ENCODE measurements around the gene GOLGA5.
"Not testable (repeated sequence)": the region's sequence is repeated elsewhere in the genome, so short reads cannot be mapped to it uniquely, and the experiment has no call there.

The GOLGA5 gene

DNA sequence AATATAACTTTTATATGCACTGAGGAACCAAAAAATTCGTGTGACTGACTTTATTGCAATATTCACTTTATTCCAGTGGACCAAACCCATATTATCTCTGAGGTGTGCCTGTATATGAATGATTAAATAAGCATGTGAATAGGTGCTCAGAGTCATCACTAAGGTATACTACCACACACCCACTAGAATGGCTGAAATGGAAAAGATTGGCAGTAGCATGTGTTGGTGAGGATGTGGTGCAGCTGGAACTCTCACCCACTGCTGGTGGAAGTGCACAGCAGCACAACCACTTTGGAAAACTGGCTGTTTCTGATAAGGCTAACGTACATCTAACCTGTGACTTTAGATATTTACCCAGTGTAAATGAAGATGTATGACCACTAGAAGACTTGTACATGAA is 36.8 kb downstream of the GOLGA5 start:
- no peak for FAIRE-seq

DNA sequence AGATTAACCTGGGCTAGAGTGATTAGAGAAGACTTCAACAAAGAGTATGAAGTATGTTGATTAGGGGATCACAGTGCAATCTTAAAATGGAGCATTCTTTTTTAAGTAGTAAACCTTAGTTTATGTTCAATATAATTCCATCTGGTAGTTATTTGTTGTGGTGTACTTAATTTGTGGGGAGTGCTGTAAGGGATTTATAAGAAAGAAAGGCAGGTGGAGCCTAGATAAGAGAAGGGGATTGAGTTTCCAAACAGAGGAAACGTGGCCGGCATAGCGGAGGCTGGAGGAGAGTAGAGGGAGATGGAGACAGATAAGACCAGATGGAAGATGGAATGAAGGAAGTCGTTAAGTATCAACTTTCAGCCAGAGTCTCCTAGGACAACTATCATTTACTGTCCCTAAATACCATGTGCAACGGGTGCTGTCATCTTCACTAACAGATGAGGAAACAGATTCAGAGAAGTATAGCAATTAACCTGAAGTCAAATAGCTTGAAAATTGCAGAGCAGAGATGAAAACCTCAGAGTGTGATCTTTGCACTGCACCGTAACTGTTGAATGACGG is 38.1 kb downstream of the GOLGA5 start:
- FAIRE-seq: no peak

DNA sequence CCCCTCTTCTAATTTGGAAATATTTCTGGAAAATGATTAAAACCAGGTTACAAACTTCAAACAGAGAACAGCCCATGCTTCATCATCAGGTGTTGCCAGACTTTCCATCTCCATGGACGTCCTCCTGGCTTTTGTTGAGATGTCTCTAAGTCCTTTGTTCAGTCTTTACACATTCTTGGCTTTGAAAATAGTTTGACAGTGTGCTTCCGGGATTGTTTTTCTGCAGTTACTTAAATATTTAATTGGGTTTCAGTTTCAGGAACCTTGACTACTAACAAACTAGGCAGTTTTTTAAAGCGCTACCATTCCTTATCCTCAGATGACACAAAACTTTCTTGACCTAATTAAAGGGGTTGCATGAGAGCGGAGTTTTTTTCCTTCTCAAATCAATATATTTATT is 47.8 kb downstream of the GOLGA5 start:
- FAIRE-seq: no peak

DNA sequence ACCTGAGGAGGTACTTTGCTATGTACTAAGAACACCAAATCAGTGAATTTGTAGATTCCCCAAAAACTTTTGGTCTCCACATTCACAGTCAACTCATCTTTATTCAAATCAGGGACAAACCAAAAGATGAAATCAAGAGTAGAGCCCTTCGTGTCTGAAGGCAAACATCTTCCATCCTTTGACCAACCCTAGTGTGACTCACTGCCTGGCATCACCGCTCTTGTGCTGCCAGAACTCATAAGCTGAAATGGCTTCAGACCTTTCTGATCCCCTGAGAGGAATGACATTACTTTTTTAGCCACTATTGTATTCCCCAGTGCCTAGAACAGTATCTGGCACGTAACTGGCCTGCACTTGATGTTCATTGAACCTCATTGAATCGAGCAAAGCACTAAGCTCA is 50.1 kb downstream of the GOLGA5 start:
- FAIRE-seq: no peak

DNA sequence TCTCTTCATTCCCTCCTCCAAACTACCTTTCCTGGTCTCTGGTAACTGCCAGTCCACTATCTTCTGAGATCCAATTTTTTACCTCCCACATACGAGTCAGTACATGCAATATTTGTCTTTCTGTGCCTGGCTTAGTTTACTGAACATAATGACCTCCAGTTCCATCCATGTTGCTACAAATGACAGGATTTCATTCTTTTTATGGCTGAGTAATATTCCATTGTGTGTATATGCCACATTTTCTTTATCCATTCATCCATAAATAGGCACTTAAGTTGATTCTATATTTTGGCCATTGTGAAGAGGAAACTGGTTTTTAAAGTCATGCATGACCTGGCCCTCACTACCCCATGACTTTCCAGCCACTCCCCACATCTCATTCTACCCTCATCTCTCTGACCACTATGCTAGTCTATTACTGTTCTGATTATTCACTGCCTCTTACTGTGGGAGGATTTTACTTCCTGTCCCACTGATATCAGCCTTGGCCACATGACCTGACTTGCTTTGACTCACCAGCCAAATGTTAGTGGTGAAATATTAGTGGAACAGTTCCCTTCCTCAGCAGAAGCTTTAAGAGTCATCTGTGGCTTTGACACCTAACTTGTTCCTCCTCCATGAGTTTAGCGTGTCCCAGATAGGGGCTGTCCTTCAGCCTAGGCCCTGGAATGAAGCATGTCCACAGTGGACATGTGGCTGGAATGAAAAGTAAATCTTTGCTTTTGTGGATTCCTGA is 52.2 kb downstream of the GOLGA5 start:
- no peak for FAIRE-seq

DNA sequence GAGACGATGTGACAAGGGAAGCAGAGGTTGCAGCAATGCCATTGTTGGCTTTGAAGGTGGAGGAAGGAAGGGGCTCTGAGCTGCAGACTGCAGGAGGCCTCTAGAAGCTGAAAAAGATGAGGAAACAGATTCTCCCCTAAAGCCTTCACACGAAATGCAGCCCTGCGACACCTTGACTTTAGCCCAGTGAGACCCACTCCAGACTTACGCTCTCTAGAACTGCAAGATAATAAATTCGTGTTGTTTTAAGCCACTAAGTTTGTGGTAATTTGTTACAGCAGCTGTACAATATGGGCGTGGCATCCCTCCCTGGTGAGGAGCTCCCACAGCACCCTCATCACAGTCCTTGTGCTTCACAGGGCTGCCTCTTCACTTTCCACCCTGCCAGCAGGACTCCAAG is 53.2 kb downstream of the GOLGA5 start:
- FAIRE-seq: no peak

DNA sequence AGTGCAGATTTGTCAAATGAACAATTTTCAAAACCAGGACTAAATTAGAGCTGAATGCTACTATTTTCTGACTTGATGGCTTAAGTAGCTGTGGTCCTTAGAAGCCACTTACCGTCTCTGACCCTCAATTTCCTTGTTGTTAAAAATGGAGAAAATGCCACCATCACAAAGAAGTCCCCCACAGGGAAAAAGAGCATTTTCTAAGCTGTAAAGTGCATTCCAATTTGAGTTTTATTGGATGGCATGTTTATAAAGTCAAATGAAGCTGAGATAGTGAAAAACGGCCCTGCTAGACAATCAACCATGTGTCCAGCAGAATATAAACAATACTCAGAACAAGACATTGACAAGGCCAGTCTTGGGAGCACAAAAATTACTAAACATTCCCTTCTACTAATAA is 53.6 kb downstream of the GOLGA5 start:
- no peak for FAIRE-seq

DNA sequence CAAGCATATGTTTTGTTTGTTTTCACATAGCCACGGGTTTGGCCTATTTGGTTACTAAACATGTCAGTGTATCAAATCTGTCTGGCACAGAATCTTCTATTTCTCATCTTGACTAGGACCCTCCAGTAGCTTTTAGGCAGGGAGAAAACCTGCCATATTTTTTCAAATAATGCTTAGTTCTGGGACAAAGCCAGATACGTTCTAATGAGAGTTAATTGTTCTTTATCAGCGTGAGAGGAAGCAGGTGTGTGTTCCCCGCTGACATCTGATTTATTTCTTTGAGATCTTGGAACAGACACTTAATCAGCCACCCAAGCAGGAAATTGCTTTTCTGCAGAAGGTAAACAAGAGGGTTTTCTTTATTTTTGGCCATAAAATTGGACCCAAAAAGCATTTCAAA is 54.8 kb downstream of the GOLGA5 start:
- no peak for FAIRE-seq

DNA sequence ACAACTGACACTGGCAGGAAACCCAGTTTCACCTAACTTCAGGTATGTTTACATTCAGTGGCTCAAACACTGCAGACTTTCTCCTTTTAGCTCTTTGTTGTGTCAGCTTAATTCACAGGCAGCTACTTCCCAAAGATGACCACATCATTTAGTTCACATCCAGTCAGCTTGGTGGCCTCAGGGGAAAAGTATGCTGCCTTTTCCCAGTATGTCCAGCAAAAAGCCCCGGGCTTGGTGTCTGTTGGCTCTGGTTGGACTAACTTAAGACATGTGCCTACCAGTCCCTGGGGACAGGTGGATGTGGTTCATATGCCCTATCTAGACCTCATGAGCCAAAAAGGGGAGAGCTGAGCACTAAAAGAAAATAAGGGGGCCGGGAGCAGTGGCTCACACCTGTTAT is 56.4 kb downstream of the GOLGA5 start:
- no peak for FAIRE-seq

DNA sequence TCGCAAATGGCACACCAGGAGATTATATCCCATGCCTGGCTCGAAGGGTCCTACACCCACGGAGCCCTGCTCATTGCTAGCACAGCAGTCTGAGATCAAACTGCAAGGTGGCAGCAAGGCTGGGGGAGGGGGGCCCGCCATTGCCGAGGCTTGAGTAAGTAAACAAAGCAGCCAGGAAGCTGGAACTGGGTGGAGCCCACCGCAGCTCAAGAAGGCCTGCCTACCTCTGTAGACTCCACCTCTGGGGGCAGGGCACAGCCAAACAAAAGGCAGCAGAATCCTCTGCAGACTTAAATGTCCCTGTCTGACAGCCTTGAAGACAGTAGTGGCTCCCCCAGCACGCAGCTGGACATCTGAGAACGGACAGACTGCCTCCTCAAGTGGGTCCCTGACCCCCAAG is 59.0 kb downstream of the GOLGA5 start:
- not testable (repeated sequence) for FAIRE-seq

DNA sequence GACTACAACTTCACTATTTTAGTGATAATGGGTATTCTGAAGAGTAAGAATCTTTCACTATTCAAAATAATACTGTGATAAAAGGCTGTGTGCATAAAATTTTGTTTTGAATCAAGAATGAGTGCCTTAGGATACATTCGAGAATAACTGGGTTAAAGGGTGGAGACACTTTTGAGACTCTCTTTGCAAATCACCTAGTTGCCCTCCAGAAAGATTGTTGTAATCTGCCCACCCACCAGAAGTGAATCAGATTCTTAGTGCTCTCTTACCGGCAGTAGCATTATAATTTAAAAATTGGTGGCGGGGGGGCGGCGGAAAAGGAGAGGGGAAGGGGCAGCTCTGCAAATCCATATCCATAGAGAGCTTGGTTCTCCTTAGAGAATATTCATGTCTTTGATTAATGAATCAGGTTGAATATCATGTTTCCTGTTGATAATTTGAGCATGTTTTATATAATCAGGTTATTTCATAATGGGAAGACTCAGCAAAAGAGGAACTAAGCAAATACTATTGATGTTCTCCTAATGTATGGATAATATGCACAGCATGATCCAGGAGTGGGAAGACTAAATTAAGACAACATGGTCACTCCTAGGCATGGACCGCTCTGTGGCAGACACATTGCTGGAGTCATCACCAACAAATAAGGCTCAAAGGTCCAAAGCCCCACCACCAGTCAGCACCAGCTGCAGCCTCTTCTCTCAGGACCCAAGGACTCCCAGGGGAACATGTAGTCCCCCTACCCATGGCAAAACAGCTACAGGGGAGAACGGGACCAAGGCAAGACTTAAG is 66.1 kb downstream of the GOLGA5 start:
- FAIRE-seq: no peak

DNA sequence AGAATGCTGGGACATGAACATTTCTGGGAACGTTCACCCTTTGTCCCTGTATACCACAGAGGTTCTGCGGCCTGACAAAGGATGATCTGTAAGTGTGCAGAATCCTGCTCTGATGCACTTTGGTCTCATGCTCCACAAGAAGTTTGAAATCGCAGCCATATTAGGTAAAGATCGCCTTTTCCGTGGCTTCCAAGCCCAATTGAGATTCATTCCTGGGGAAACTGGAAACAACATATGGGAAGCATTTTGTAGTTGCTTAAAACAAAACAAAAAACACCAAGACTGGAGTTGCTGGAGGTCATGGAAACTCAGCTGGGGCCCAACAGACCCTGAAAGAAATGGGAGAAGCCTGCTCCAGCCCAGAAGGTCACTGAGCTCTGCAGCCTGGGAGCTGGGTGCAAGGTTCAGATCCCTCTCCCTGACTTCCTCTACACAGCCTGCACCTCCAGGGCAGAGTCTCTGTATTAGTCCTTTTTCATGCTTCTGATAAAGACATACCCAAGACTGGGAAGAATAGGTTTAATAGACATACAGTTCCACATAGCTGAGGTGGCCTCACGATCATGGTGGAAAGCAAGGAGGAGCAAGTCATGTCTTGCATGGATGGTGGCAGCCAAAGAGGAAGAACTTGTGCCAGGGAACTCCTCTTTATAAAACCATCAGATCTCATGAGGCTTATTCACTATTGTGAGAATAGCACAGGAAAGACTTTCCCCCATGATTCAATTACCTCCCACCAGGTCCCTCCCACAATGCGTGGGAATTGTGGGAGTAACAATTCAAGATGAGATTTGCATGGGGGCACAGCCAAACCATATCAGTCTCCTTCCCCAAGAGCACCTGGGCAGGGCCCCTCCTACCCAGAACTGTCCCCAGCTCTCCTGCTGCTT is 68.0 kb downstream of the GOLGA5 start:
- FAIRE-seq: no peak

DNA sequence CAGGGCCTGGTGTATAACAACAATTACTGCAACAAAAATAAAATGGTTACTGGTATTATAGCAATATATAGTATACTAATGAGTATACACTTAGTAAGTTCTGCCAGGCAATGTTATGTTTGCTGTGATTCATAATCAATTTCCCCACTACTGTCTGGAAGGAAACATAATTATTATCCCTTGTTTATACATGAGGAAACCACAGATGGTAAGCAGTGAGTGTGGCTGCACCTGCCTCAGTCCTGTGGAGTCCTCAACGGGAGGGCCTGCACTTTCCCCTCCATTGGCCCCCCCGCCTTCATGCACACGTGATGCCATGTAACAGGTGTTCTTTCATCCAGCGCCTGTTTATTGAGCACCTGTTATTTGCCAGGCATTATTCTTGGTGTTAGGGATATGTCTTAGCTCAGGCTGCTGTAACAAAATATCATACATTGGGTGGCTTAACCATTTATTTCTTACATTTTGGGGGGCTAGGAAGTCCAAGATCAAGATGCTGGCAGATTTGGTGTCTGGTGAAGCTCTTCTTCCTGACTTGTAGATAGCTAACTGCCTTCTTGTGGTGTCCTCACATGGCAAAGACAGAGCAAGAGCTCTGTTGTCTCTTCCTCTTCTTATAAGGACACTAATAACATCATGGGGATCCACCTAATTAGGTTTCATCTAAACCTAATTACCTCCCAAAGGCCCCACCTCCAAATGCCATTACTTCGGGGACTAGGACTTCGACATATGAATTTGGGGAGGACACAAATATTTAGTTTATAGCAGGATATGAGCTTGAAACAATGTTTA is 69.4 kb downstream of the GOLGA5 start:
- no peak for FAIRE-seq

DNA sequence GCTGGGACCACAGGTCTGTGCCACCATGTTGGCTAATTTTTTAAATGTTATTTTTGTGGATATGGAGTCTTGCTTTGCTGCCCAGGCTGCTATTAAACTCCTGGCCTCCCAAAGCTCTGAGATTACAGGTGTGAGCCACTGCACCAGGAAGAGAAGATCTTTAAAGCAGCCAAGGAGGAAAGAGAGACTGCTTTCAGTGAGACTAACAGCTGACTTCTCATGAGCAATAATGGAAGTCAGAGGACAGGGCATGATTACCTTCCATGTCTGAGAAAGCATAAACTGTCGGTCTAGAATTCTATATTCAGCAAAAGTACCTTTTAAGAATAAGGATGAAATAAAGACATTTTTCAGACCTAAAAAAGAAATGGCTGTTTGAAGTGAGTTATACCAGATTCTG is 71.6 kb downstream of the GOLGA5 start:
- FAIRE-seq: no peak

DNA sequence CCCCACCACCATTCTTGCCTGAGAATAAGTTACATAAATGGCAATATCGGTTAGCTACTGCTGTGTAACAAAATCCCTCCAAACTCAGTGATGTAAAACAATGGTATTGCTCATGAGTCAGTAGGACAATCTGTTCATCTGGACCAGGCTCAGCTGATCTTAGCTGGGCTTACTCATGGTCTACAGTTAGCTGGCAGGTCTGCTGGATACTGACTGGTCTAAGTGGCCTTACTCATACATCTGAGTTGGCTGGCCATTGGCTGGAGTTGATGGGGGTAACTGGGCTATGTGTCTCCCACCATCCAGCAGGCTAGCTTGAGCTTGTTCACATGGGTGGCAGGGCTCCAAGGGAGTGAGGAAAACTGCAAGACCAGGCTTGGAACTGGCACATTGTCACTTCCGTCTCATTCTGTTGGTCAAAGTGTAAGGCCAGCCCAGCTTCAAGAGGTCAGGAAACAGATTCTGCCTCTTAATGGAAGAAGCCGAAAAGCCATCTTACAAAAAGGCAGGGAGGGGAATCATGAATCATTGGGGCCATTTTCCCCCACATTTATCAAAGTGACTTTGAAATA is 72.2 kb downstream of the GOLGA5 start:
- FAIRE-seq: no peak

DNA sequence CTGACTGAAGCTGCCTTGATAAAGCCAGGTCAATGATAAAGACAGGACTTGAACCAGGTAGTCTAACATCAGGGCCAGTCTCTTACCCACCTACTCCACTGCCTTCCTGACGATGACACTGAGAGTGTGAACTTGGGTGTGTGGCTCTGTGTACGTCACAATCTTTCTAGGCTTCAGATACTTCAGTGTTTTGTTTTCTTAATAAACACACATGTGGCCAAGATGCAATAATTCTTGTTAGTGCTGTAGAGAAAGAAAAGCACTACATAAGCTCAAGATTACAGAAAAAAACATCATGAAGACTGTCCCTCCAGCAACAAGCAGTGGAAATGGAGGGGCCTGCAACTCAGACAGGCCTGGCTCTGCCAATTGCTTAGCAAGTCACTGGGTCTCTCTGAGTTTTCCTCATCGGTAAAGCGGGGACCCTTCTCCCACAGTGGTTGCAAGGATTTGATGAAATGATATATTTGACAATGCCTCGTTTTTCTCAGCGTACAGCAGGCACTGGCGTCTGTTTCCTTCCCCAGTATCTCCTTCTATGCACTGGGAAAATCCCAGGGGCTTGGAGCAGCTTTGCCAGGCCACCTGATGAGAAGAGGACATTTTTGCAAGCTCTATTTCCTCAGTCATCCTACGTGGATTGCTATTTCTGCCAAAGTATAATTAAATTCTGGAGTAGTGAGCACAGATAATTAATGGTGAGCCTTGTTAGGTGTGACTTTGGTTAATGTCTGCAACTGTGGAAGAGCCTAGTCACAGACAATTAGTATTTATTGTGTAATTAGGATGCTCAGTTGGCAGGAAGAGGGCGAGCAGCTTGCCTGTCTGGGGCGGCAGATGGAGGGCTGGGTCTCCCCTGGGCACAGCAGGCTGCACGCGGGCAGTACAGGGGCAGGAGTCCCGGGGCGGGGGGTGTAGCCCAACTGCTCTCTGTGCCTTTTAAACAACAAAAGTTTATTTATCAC is 73.1 kb downstream of the GOLGA5 start:
- FAIRE-seq: no peak

DNA sequence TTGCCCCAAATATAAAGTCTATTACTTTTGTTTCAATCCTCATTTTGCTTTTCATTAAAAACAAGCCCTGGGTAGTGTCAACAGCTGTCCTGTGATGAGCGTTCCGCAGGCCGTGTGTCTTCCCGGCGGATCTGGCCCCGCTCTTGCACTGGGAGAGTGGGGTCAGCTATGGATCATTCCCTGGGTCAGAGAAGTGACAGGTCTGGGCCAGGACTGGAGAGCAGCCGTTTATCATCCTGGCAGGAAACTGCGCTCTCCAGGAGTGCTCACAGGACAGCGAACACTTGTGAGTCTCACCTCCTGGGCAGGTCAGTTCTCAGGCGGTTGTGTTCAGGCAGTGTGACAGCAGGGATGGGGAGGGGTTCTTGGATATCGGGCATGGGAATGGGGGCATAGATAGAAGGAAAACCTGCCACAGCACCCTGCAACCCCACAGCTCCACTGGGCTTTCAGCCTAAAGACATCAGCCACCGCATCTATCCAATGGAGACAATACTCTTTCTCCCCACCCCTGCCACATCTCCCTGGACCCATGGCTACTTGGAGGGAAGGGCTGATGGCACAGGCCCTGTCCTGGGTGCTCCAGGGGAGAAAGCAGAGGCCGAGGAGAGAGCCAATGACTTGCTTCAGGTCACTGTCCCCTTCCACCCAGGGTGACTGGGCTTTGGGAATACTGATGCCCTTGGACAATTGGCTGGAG is 81.0 kb downstream of the GOLGA5 start:
- FAIRE-seq: no peak

DNA sequence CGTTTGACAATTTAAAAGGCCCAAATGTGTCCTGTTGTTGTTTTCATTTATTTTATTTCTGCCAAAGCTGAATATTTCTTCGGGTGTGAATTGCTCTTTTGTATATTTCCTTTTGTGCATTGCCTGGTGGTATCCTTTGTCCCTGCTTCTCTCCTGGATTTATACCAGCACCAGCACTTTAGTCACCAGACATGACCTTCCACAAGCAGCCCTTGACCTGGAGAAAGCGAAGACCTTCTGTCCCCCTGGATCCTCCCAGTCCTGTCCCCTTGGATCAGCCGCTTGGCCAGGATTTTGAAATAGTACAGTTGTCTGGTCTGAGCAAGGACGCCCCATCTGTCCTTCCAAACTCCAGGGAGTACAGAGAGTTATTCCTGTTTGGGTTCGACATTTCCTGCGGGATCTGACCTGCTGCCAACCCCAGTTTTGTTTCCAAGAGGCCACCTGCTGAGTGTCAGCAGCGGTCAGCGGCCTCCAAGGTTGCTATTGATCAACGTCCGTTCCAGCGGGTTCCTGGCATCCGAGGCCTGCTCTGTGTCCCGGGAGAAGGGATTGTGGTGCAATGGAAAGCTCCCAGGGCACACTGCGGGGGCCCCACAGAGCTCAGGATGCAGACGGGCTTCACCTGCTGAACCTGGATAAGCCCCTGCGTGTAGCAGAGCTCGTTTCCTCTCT is 83.8 kb downstream of the GOLGA5 start:
- no peak for FAIRE-seq

DNA sequence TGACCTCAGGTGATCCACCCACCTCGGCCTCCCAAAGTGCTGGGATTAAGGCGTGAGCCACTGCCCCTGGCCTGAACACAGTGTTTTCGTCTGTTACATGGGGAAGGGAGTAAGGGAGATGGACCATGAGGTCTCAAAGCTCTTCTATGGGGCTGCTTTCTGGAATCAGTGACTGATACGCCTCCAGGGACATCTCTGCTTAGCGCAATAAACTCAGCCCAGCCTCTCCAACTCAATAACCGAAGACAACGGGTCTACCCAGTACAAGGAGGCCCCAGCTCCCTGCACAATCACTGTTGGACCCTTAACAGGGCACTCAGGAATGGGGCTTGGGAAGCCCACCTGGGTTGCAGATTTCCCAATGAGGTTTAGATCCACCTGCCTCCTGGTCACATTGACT is 86.2 kb downstream of the GOLGA5 start:
- no peak for FAIRE-seq
